Measurements from ENCODE around the gene CDC42BPA.

DNA sequence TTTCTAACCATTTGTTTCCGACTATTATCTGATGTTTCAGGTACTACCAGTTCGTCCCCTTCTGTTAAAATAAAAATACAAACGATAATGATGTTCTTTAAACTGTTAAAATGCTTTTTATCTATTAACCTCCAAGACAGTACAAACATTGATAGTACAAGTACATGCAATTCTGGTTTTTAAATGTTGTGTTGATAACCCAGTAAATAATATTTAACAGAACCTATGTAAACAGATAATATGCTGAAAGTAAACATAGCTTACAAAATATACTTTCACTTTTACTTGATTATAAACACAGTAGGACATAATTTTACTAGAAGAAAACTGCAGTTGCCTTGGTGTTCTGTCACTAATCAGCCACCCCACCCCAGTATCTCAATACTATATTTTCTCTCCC lies 301.3 kb downstream of the CDC42BPA start:
- TF ChIP-seq CTCF (IDR thresholded peaks at IDR 0.05; ENCODE audit: borderline replicate concordance, extremely low read depth, low read length, poor library complexity, severe bottlenecking) = no peak
- no peak for TF ChIP-seq EZH2 (IDR thresholded peaks at IDR 0.05; ENCODE audit: borderline replicate concordance, low read depth, low read length, severe bottlenecking)
